ENCODE data around the gene ROGDI. TPM values are rescaled to one million over a fixed set of nuclear protein-coding genes. Genes with fewer than 3 reads are reported as not detected.

ROGDI gene
- total RNA-seq, 3 donors from 2014 or later, result 6.6 to 23.3 (median 21.2) TPM

GRCh38 chr16:4826980-4827379 lies 24.5 kb upstream of the ROGDI start:
- no peak overlapping the region for H3K27ac ChIP-seq
- intact Hi-C loops (cut with DNase I; ENCODE audit: low total_unique reads), result no loop called here
- no peaks in the 10 kb centered on the region for H3K9me3 ChIP-seq
- DNase-seq (ENCODE audit: low spot score in 2 of 2), result no peak
- H3K4me1 ChIP-seq, result no peaks in the 10 kb centered on the region
- TF ChIP-seq POLR2AphosphoS5 (IDR thresholded peaks at IDR 0.05) (no peak), POLR2A (IDR thresholded peaks at IDR 0.05) (no peak), CTCF (IDR thresholded peaks at IDR 0.05) (no peak)
- H3K27me3 ChIP-seq, result no peaks in the 10 kb centered on the region
- H3K36me3 ChIP-seq, result peaks cover 5% of the 10 kb centered on the region
- no peak overlapping the region for H3K4me3 ChIP-seq

GRCh38 chr16:4826526-4826925 lies 24.1 kb upstream of the ROGDI start:
- Histone ChIP-seq H3K36me3 (peaks cover 4% of the 10 kb centered on the region), H3K4me1 (no peaks in the 10 kb centered on the region), H3K9me3 (no peaks in the 10 kb centered on the region), H3K4me3 (no peak overlapping the region), H3K27me3 (no peaks in the 10 kb centered on the region), H3K27ac (no peak overlapping the region)
- intact Hi-C loops (cut with DNase I; ENCODE audit: low total_unique reads), result no loop called here
- DNase-seq (ENCODE audit: low spot score in 2 of 2), result no peak
- TF ChIP-seq CTCF (IDR thresholded peaks at IDR 0.05) (no peak), POLR2AphosphoS5 (IDR thresholded peaks at IDR 0.05) (no peak), POLR2A (IDR thresholded peaks at IDR 0.05) (no peak)

- intact Hi-C loops (cut with DNase I; ENCODE audit: low total_unique reads), result no loop called here
- H3K4me1 ChIP-seq, result no peaks in the 10 kb centered on the region
- no peaks in the 10 kb centered on the region for H3K36me3 ChIP-seq
- TF ChIP-seq POLR2AphosphoS5 (IDR thresholded peaks at IDR 0.05) (no peak), CTCF (IDR thresholded peaks at IDR 0.05) (no peak), POLR2A (IDR thresholded peaks at IDR 0.05) (no peak)
- no peak overlapping the region for H3K27ac ChIP-seq
- H3K27me3 ChIP-seq, result no peaks in the 10 kb centered on the region
- no peak for DNase-seq (ENCODE audit: low spot score in 2 of 2)
- no peaks in the 10 kb centered on the region for H3K9me3 ChIP-seq
- no peak overlapping the region for H3K4me3 ChIP-seq
These were observed 22.8 kb upstream of the ROGDI start for GRCh38 chr16:4825196-4825595.

GRCh38 chr16:4820652-4821051 lies 18.2 kb upstream of the ROGDI start:
- Histone ChIP-seq H3K27ac (no peak overlapping the region), H3K4me1 (no peaks in the 10 kb centered on the region), H3K4me3 (no peak overlapping the region), H3K27me3 (no peaks in the 10 kb centered on the region), H3K9me3 (no peaks in the 10 kb centered on the region), H3K36me3 (no peaks in the 10 kb centered on the region)
- intact Hi-C loops (cut with DNase I; ENCODE audit: low total_unique reads), result no loop called here
- TF ChIP-seq POLR2AphosphoS5 (IDR thresholded peaks at IDR 0.05) (no peak), POLR2A (IDR thresholded peaks at IDR 0.05) (no peak), CTCF (IDR thresholded peaks at IDR 0.05) (no peak)
- DNase-seq (ENCODE audit: low spot score in 2 of 2), result no peak

GRCh38 chr16:4814542-4815173 lies 12.2 kb upstream of the ROGDI start:
- H3K4me1 ChIP-seq, result no peaks in the 10 kb centered on the region
- H3K27me3 ChIP-seq, result no peaks in the 10 kb centered on the region
- no peak overlapping the region for H3K27ac ChIP-seq
- no peaks in the 10 kb centered on the region for H3K9me3 ChIP-seq
- intact Hi-C loops (cut with DNase I; ENCODE audit: low total_unique reads), result no loop called here
- peaks cover 14% of the 10 kb centered on the region for H3K36me3 ChIP-seq
- DNase-seq (ENCODE audit: low spot score in 2 of 2), result no peak
- TF ChIP-seq POLR2AphosphoS5 (IDR thresholded peaks at IDR 0.05) (no peak), CTCF (IDR thresholded peaks at IDR 0.05) (no peak), POLR2A (IDR thresholded peaks at IDR 0.05) (no peak)
- no peak overlapping the region for H3K4me3 ChIP-seq
